ENCODE data around the gene AUTS2.
A peak's percentile ranks its signal among the peaks of the same experiment; 100 is the strongest.

Gene AUTS2

GRCh38 chr7:69837387-69838068 is 239.3 kb downstream of the AUTS2 start:
- peaks cover 10% of the 10 kb centered on the region; the same call in 1 of the 2 replicates for H3K36me3 ChIP-seq (ENCODE audit: insufficient read depth, low read length)
- no peak for TF ChIP-seq CTCF (IDR thresholded peaks at IDR 0.05; ENCODE audit: low read length)
- no peak for TF ChIP-seq EZH2 (IDR thresholded peaks at IDR 0.05; ENCODE audit: borderline replicate concordance, low read length)

GRCh38 chr7:69839782-69840181 is 241.5 kb downstream of the AUTS2 start:
- peaks cover 97% of the 10 kb centered on the region for H3K4me1 ChIP-seq (ENCODE audit: insufficient read depth, low read length, severe bottlenecking)
- H4K20me1 ChIP-seq (ENCODE audit: insufficient read depth, low read length): no peaks in the 10 kb centered on the region
- peak overlapping the region; percentile 84 for H3K27ac ChIP-seq (ENCODE audit: low read depth, low read length, poor library complexity, severe bottlenecking)

More at GRCh38 chr7:69837387-69838068, 239.3 kb downstream of the AUTS2 start:
- Histone ChIP-seq H3K79me2 (ENCODE audit: insufficient read depth, low read length) (peaks cover 78% of the 10 kb centered on the region), H2AFZ (ENCODE audit: low read length) (no peak overlapping the region), H3F3A (ENCODE audit: insufficient read depth, low read length) (0 out of 2 replicates have a peak, but pooled peaks cover 3% of the 10 kb centered on the region), H3K4me3 (ENCODE audit: low read depth, low read length, poor library complexity, severe bottlenecking) (no peak overlapping the region), H3K9me2 (ENCODE audit: low read depth, low read length) (no peaks in the 10 kb centered on the region), H3K4me1 (ENCODE audit: insufficient read depth, low read length, severe bottlenecking) (peaks cover 86% of the 10 kb centered on the region), H3K27me3 (ENCODE audit: insufficient read depth, low read length) (no peaks in the 10 kb centered on the region), H4K20me1 (ENCODE audit: insufficient read depth, low read length) (no peaks in the 10 kb centered on the region), H3K27ac (ENCODE audit: low read depth, low read length, poor library complexity, severe bottlenecking) (peak overlapping the region; percentile 31), H3K9me3 (ENCODE audit: low read length) (no peaks in the 10 kb centered on the region), H3K4me2 (ENCODE audit: low read length) (no peak overlapping the region), H3K9ac (ENCODE audit: low read length) (no peak overlapping the region)

GRCh38 chr7:69840248-69840647 is 242.0 kb downstream of the AUTS2 start:
- H3K4me3 ChIP-seq (ENCODE audit: low read depth, low read length, poor library complexity, severe bottlenecking): peak overlapping the region; percentile 45
- peak overlapping the region; percentile 84 for H3K27ac ChIP-seq (ENCODE audit: low read depth, low read length, poor library complexity, severe bottlenecking)
- H3F3A ChIP-seq (ENCODE audit: insufficient read depth, low read length): 0 out of 2 replicates have a peak, but pooled peaks cover 2% of the 10 kb centered on the region
- H2AFZ ChIP-seq (ENCODE audit: low read length): no peak overlapping the region
- H3K9me2 ChIP-seq (ENCODE audit: low read depth, low read length): no peaks in the 10 kb centered on the region
- peaks cover 100% of the 10 kb centered on the region for H3K4me1 ChIP-seq (ENCODE audit: insufficient read depth, low read length, severe bottlenecking)
- H3K79me2 ChIP-seq (ENCODE audit: insufficient read depth, low read length): peaks cover 90% of the 10 kb centered on the region
- H3K9ac ChIP-seq (ENCODE audit: low read length): peak overlapping the region; percentile 18; the same call in 1 of the 2 replicates
- no peak for TF ChIP-seq EZH2 (IDR thresholded peaks at IDR 0.05; ENCODE audit: borderline replicate concordance, low read length)
- TF ChIP-seq CTCF (IDR thresholded peaks at IDR 0.05; ENCODE audit: low read length): no peak
- no peaks in the 10 kb centered on the region for H3K9me3 ChIP-seq (ENCODE audit: low read length)
- H4K20me1 ChIP-seq (ENCODE audit: insufficient read depth, low read length): no peaks in the 10 kb centered on the region
- H3K36me3 ChIP-seq (ENCODE audit: insufficient read depth, low read length): no peaks in the 10 kb centered on the region; the same call in 1 of the 2 replicates
- peak overlapping the region; percentile 66 for H3K4me2 ChIP-seq (ENCODE audit: low read length)
- H3K27me3 ChIP-seq (ENCODE audit: insufficient read depth, low read length): no peaks in the 10 kb centered on the region

More at GRCh38 chr7:69839782-69840181, 241.5 kb downstream of the AUTS2 start:
- Histone ChIP-seq H2AFZ (ENCODE audit: low read length) (no peak overlapping the region), H3K9ac (ENCODE audit: low read length) (peak overlapping the region; percentile 18; the same call in 1 of the 2 replicates), H3K4me2 (ENCODE audit: low read length) (peak overlapping the region; percentile 66), H3K27me3 (ENCODE audit: insufficient read depth, low read length) (no peaks in the 10 kb centered on the region), H3K9me2 (ENCODE audit: low read depth, low read length) (no peaks in the 10 kb centered on the region), H3K9me3 (ENCODE audit: low read length) (no peaks in the 10 kb centered on the region), H3K79me2 (ENCODE audit: insufficient read depth, low read length) (peaks cover 90% of the 10 kb centered on the region), H3K4me3 (ENCODE audit: low read depth, low read length, poor library complexity, severe bottlenecking) (peak overlapping the region; percentile 45), H3F3A (ENCODE audit: insufficient read depth, low read length) (0 out of 2 replicates have a peak, but pooled peaks cover 3% of the 10 kb centered on the region), H3K36me3 (ENCODE audit: insufficient read depth, low read length) (no peaks in the 10 kb centered on the region; the same call in 1 of the 2 replicates)
- TF ChIP-seq CTCF (IDR thresholded peaks at IDR 0.05; ENCODE audit: low read length): no peak
- TF ChIP-seq EZH2 (IDR thresholded peaks at IDR 0.05; ENCODE audit: borderline replicate concordance, low read length): no peak

Measured in OCI-LY1 (cell line).